Right ventricle myocardium inferior (tissue), 1 donor: ENCODE measurements around the gene TMEM43. TPM values are rescaled to one million over a fixed set of nuclear protein-coding genes. Genes with fewer than 3 reads are reported as not detected.
"Not testable (repeated sequence)": the region's sequence is repeated elsewhere in the genome, so short reads cannot be mapped to it uniquely, and the experiment has no call there.

Source experiments
- ATAC-seq: fragments of 200-7000 bp; cut with Tn5 transposase; one replicate; pipeline ENCODE4 v1.9.1; 2020; ENCODE audit warnings: mild to moderate bottlenecking, moderate library complexity
- DNase-seq: peaks from one replicate; pipeline ENCODE4 v3.0.0; 2021; ENCODE audit errors: missing footprints
- intact Hi-C: fragments of 100-400 bp; cut with DNase I; formaldehyde crosslinking; loops from one replicate; pipeline ENCODE4 v1.11.0; 2022
- long read RNA-seq: library from polyadenylated mRNA; unstranded; transcript quantifications from one replicate; pipeline ENCODE4 v2.0.0, GENCODE V29; 2021
- total RNA-seq: library from RNA; stranded (reverse); fragmentation: NEBNext Ultra II Directional; extraction: Animal tissue kit (Norgen Biotek cat#: 25700); gene quantifications from one replicate; pipeline ENCODE4 v1.2.1, GENCODE V29; 2021
- donor health status: DM: no; HTN: yes; CAD: no; lungs with severe emphysema.

TMEM43 gene
- 40.0 TPM for total RNA-seq
- long read RNA-seq, transcript TMEM43-201 (12 exons, 3,341 nt), result major isoform, 38 of 47 reads
- long read RNA-seq, partial matches to known transcripts, result 6 of 47 reads
- long read RNA-seq, other reads (novel, unspliced or antisense), result 3 of 47 reads

DNA sequence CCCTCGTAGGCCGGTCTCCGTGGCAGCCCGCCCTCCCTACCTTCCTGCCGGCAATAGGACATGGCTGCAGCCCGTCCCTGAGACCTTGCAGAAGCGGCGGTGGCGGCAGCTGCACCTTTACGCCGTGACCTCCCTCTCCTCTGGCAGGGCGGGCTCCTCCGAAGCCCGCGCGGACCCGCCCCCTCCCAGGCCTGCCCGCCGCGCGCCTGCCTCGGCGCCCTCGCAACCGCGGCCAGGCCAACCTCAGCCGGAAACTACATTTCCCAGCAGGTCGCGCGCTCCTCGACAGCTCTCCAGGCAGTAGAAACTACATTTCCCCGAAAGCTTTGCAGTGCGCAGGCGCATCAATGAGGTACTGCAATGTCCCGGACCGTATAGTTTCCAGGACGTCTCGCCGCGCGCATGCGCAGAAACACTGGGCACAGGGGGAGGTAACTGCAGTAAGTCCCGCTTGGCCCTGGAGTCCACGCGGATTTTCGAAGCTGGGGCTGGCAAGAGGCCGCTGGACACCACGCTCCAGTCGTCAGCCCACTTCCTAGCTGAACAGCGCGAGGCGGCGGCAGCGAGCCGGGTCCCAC is at the start of gene TMEM43, which contains the start of gene CHCHD4:
TMEM43 (plus strand) TSS at position 438 of the 578 bp plus-strand sequence. CDS start 142 bp downstream, outside the sequence.
CHCHD4 (minus strand) TSS at position 256 of the 578 bp plus-strand sequence; CDS start at position 62, 194 bp downstream.
- intact Hi-C loops, result loop anchor here (1.0 to 2.0 kb wide), 3 partner anchors 20 to 228 kb away; partner anchors contain the start of genes LSM3 and XPC
- ATAC-seq (peak; percentile 95), DNase-seq (peak; percentile 100)

DNA sequence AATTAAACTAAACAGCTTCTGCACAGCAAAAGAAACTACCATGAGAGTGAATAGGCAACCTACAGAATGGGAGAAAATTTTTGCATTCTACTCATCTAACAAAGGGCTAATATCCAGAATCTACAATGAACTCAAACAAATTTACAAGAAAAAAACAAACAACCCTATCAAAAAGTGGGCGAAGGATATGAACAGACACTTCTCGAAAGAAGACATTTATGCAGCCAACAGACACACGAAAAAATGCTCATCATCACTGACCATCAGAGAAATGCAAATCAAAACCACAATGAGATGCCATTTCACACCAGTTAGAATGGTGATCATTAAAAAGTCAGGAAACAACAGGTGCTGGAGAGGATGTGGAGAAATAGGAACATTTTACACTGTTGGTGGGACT is 49.6 kb upstream of the TMEM43 start:
- not testable (repeated sequence) for DNase-seq

DNA sequence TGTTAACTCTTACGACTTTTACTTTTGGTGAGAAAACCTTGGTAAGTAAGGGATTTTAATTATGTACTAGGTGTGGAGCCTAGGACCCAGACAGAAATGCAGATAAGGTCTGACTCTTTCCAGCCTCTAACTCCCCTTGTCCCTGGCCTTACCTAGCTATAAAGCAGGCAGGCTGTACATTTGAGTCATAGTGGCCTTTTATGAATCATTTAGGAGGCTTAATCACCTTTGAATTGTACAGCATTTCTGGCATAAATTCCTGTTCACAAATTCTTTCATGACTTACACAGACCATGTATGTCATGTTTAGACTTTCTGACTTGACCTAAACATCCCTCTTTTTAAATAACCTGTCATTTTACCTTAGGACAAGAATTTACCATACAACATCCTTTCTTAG is 47.5 kb upstream of the TMEM43 start:
- intact Hi-C loops, result no loop called here
- DNase-seq, result no peak
- no peak for ATAC-seq

More for the DNA sequence above, 49.6 kb upstream of the TMEM43 start:
- intact Hi-C loops, ATAC-seq: not testable (repeated sequence)

GRCh38 chr3:14082108-14082657 is 42.7 kb upstream of the TMEM43 start:
- DNase-seq, result no peak

GRCh38 chr3:14087461-14087860 is 37.4 kb upstream of the TMEM43 start:
- ATAC-seq, DNase-seq, intact Hi-C loops: not testable (repeated sequence)

More at GRCh38 chr3:14082108-14082657, 42.7 kb upstream of the TMEM43 start:
- intact Hi-C loops, result no loop called here
- ATAC-seq, result no peak

GRCh38 chr3:14091959-14092358 is 32.9 kb upstream of the TMEM43 start:
- DNase-seq, ATAC-seq, intact Hi-C loops: not testable (repeated sequence)

- ATAC-seq (no peak), DNase-seq (no peak)
- intact Hi-C loops, result no loop called here
Measured at GRCh38 chr3:14092464-14092863, 32.4 kb upstream of the TMEM43 start.

DNA sequence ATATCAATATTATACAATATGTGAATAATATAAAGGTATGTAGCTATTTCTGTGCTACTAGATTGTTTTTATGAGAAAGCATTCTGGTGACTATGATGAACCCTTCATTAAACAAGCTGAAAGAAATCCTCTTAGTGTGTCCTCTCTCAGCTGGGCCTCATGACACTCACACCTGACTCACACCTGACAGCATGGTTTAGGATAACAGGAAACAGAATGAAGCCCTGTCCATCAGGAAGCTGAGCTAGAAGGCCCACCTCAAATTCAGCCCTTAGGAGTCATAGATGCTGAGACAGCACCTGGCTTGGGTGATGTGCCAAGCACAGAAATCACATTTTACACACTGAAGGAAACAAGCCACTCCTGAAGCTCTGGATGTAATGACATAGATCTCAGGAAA is 31.0 kb upstream of the TMEM43 start:
- no peak for ATAC-seq
- no peak for DNase-seq
- intact Hi-C loops, result no loop called here

DNA sequence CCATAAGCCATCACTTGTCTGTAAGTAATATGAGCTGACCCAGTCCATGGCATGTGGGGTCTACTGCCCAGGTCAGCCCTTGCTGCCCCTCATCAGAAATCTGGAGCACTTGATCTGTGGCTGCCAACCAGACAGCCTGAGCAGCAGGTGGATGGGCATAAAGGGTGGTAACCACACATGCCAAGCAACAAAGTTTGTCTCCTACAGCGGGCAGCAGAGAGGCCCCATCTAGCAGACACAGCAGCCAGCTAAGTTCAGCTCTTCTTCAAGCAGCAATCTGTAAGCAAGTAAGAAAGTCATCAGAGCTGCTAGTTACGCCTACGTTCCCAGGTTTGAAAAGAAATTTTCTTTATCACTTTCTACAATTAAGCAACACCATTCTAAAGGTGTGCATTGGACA is 28.1 kb upstream of the TMEM43 start:
- no peak for ATAC-seq
- intact Hi-C loops, result no loop called here
- DNase-seq, result no peak

DNA sequence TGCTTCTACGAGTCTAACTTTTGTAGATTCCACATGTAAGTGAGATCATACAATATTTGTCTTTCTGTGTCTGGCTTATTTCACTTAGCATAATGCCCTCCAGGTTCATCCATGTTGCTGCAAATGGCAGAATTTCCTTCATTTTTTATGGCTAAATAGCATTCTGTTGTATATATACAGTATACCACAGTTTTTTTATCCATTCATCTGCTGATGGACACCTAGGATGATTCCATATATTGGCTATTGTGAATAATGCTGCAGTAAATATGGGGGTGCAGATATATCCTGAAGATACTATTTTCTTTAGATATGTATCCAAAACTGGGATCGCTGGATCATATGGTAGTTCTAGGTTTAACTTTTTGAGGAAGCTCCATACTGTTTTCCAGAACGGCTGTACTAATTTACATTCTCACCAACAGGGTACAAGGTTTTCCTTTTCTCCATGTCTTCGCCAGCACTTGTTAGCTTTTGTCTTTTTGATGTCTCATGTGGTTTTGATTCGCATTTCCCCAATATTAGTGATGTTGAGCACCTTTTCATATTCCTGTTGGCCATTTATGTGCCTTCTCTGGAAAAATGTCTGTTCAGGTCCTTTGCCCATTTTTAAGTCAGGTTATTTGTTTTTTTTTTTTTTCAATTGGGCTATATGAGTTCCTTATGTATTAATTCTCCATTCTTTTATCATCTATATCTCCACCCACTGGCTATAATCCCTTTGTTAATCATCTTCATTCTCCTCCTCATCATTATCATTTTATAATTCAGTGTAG is 27.0 kb upstream of the TMEM43 start:
- intact Hi-C loops, result no loop called here
- DNase-seq (no peak), ATAC-seq (no peak)

DNA sequence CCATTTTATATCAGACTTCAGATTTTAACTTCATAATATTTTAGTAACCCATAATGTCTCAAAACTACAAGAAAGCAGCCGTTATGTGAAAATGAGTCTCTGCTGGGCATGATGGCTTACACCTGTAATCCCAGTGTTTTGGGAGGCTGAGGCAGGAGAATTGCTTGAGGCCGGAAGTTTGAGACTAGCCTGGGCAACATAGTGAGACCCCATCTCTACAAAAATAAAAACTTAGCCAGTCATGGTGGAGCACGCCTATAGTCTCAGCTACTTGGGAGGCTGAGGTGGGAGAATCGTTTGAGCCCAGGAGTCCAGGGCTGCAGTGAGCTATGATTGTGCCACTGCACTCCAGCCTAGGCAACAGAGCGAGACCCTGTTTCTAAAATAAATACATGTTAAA is 15.0 kb upstream of the TMEM43 start:
- intact Hi-C loops, ATAC-seq, DNase-seq: not testable (repeated sequence)

- intact Hi-C loops, result no loop called here
- ATAC-seq (no peak), DNase-seq (no peak)
Measured at GRCh38 chr3:14110699-14111098, 14.2 kb upstream of the TMEM43 start.

DNA sequence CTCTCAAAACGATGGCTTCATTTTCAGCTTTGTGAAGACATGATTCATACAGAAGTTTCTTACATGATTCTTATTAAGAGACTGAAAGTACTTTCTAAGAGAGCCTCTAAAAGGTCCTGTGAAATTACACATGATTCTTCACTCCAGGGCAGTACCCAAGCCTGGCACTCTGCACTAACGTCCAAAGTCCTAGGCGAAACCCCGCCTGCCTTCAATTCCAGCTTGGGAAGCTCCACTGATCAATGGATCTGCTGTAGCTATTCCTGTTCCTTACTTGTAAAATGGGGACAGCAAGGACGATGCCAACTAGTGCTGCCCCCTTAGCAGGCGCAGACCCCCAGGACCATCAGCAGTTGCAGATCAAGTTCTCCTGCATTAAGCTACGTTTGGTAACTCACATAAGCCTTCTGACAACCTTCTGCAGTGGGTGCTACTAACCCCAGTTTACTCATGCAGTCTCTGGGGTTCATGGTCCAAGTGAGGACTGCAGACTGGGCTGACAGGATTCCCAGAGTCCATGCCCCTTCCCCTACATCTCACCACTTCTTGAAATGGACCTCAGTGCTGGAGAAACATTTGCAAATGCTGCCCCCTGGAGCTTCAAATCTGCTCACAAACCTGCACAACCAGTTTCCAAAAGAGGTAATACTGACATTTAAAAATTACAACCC is 10.8 kb upstream of the TMEM43 start:
- DNase-seq (no peak), ATAC-seq (no peak)
- intact Hi-C loops, result no loop called here

- ATAC-seq, result no peak
- DNase-seq, result no peak
- intact Hi-C loops, result no loop called here
Measured at GRCh38 chr3:14117468-14118399, 7.1 kb upstream of the TMEM43 start.

- no peak for DNase-seq
Measured at GRCh38 chr3:14118400-14119381, 6.2 kb upstream of the TMEM43 start.

DNA sequence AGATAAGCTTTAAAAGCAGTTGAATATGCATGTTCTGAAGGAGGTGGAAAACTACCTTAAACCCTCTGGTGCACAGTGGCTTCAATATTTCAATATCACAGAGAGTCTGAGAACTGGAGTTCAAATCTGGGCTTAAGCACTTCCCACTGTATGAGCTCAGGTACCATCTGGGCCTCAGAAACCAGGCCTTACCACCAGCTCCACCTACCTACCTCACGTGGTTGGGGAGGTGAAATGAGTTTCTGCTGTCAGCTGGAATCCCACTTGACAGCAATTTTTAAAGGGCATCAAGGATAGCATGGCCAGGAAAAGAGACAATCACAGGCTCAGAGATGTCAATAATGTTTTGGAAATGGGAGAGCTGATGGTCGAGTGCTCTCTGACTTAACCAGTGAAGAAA is 5.2 kb upstream of the TMEM43 start:
- DNase-seq, result no peak
- no peak for ATAC-seq

More at GRCh38 chr3:14118400-14119381, 6.2 kb upstream of the TMEM43 start:
- intact Hi-C loops, result no loop called here
- no peak for ATAC-seq

More for the DNA sequence above, 5.2 kb upstream of the TMEM43 start:
- intact Hi-C loops, result no loop called here
